GM19238 (cell line): Measurements from ENCODE around the gene ELP2.
"Not testable (repeated sequence)": the region's sequence is repeated elsewhere in the genome, so short reads cannot be mapped to it uniquely, and the experiment has no call there.

Experiments
- DNase-seq: peaks from one replicate; pipeline ENCODE4 v3.0.0; 2011; ENCODE audit warnings: low spot score; ENCODE audit not compliant: insufficient read length

The ELP2 gene

GRCh38 chr18:36188916-36189315 is 59.2 kb downstream of the ELP2 start:
- no peak for DNase-seq

GRCh38 chr18:36189486-36189885 is 59.8 kb downstream of the ELP2 start:
- no peak for DNase-seq

- DNase-seq = no peak
Measured at GRCh38 chr18:36191286-36191685, 61.6 kb downstream of the ELP2 start.

- no peak for DNase-seq
Measured at GRCh38 chr18:36191711-36192110, 62.0 kb downstream of the ELP2 start.

GRCh38 chr18:36194600-36195315 is 65.1 kb downstream of the ELP2 start:
- no peak for DNase-seq

GRCh38 chr18:36195427-36196122 is 65.9 kb downstream of the ELP2 start:
- DNase-seq = no peak

GRCh38 chr18:36196238-36196995 is 66.7 kb downstream of the ELP2 start:
- DNase-seq = no peak

GRCh38 chr18:36197511-36198166 is 67.9 kb downstream of the ELP2 start:
- no peak for DNase-seq

GRCh38 chr18:36199691-36200295 is 70.1 kb downstream of the ELP2 start:
- no peak for DNase-seq

GRCh38 chr18:36200354-36200771 is 70.7 kb downstream of the ELP2 start:
- DNase-seq = no peak

GRCh38 chr18:36201765-36202164 is 72.1 kb downstream of the ELP2 start:
- no peak for DNase-seq

GRCh38 chr18:36203360-36203895 is 73.7 kb downstream of the ELP2 start:
- no peak for DNase-seq

- DNase-seq = no peak
Measured at GRCh38 chr18:36205166-36205565, 75.5 kb downstream of the ELP2 start.

- DNase-seq = no peak
Measured at GRCh38 chr18:36207303-36207702, 77.6 kb downstream of the ELP2 start.

- DNase-seq = not testable (repeated sequence)
Measured at GRCh38 chr18:36207969-36208368, 78.3 kb downstream of the ELP2 start.

- no peak for DNase-seq
Measured at GRCh38 chr18:36211612-36212065, 81.9 kb downstream of the ELP2 start.

GRCh38 chr18:36212301-36213171 is 82.8 kb downstream of the ELP2 start:
- no peak for DNase-seq

GRCh38 chr18:36214811-36215210 is 85.1 kb downstream of the ELP2 start:
- DNase-seq = no peak

GRCh38 chr18:36215577-36215976 is 85.9 kb downstream of the ELP2 start:
- no peak for DNase-seq

- DNase-seq = no peak
Measured at GRCh38 chr18:36217348-36217747, 87.6 kb downstream of the ELP2 start.
